GM18511 (cell line): Measurements from ENCODE around the gene KCNN3.

ENCODE experiments used
- ATAC-seq: cut with Tn5 transposase; IDR thresholded peaks from one replicate; pipeline ENCODE4 v1.9.1; 2021; ENCODE audit warnings: mild to moderate bottlenecking, moderate library complexity; ENCODE audit not compliant: unreplicated experiment

KCNN3 gene

GRCh38 chr1:154819628-154820590, 50.2 kb downstream of the KCNN3 start:
- no peak for ATAC-seq

- ATAC-seq: no peak
These were observed 51.2 kb downstream of the KCNN3 start for GRCh38 chr1:154818911-154819310.

DNA sequence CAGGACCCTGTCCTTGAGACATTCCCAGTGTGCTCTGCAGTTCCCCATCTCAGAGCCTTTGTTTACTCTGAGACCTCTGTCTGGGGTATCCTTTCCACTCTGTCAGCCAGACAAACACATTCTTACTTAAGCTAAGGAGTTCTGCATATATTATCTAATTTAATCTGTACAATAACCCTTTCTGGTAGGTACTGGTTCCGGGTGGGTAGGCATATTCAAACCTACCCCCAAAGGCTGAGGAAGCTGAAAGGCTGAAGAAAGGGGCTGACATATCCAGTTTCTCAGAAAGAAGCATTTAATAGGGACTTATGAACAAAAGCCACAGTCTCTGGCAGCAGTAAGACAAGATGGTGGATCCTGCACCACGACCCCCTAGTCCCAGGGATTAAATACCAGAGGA, 53.1 kb downstream of the KCNN3 start:
- ATAC-seq: no peak

GRCh38 chr1:154816369-154816768, 53.7 kb downstream of the KCNN3 start:
- ATAC-seq: no peak

DNA sequence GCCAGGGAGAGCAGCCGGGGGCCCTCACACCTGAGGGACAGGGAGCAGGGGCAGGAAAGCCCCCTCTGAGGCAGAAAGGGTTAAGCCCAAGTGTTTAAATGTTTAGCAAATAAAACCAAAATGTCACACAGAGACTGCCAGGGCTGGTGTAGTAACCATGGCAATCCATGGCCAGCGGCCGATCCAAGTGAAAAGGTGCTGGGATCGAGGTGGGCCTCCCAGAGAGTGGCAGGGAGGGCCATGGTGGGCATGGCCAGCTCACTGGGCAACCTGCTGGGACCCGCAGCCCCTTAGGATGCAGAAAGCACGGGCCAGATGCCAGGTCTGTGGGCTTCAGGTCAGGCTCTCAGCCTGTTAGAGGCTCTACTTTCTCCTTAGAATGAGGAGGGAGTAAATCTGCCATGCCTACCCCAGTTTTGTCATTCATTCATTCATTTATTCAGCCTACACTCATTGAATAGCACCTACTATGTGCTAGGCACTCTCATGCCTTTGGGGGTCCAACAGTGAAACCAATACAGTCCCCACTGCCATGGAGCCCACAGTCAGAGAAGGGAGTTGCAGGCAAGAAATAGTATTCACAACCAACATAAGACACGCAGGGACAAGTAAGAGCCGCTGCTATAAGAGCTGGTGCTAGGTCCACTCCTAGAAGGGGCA, 56.1 kb downstream of the KCNN3 start:
- ATAC-seq: no peak

- no peak for ATAC-seq
These were observed 56.7 kb downstream of the KCNN3 start for GRCh38 chr1:154813300-154813816.

- no peak for ATAC-seq
These were observed 57.2 kb downstream of the KCNN3 start for GRCh38 chr1:154812877-154813276.

GRCh38 chr1:154810571-154810970, 59.5 kb downstream of the KCNN3 start:
- no peak for ATAC-seq

DNA sequence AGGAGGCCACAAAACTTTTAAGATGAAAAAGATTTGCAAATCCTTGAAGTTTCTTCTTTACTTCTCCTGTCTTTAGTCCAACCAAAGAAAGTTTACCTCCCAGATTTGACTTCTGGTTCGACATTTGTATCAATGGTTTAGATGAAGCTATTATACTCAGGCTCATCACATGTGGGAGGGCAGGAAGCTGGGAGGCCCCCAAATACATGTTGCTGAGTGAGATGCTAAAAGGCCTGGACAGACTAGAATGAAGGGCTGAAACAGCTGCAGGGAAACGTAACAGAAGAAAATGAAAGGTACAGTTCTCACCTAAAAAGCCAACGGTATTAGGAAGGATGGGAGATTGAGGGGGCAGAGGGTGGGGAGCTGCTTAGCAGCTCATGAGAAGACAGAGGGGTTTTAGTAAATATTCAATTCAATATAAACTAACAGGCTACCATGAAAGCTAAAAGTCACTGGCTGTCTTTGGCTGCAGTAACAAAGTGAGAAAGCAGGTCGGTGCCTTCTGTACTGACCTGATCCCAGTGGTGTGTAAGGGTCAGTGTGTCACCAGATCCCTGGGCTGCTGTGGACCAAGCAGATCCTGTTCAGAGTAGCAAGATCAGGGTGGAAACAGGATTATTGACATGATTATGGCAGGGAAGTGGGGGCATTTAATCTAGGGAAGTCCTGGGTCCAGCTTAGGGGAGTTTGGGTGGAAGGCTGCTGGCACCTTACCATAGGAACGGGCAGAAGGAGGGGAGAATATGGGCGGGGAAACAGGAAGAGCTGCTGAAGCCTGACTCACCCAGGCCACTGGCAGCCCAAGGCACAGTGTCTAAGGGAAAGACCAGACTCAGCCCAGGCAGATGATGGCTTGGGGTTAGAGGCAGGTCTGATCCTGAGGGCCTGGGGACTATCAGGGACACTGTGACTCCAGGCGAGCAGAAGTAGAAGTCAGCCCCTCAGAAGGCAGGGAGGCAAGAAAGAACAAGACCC, 60.4 kb downstream of the KCNN3 start:
- ATAC-seq: no peak

DNA sequence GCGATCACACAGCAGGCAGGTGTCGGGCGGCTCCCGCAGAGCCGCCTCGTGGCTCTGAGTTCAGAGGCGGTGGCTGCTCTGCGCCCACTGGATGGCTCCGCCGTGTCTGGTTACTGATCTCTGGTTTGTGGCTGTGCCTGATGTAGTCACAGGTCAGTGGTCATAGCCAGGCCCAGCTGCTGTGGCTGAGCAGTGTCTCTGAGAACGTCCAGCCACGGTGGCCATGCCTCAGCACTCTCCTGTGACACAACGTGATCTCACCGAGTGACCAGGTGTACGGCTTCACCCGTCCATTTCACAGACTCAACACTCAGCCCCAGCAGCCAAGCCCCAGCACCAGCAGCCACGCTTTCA, 61.2 kb downstream of the KCNN3 start:
- ATAC-seq: no peak

DNA sequence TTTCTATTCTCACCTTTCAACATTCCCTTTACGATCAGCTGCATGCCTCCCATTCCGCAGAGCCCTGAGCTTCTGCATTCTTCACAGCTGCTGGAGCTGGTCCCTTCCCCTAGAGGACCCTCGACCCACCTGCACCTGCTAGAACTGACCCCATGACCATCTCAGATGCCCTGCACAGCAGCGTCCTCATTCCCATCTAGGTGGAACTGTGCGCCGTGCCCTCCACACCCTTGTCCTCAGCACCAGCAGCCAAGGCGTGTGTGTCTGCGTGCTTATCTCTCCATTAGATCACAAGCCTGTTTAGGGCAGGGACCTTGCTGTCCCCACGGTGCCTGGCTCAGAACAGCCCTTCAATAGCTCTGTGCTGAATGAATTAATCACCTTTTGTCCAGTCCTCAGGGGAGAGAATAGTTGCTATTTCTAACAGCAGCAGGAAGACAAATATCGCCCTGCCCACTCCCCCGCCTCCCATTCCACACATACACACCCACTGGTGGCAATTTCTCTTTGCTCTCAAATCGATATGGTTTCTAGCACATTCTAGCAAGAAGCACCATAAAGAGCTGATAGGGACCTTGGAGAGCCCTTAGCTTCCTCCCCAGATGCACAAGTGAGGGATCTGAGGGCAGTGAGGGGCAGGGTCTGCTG, 61.7 kb downstream of the KCNN3 start:
- no peak for ATAC-seq

DNA sequence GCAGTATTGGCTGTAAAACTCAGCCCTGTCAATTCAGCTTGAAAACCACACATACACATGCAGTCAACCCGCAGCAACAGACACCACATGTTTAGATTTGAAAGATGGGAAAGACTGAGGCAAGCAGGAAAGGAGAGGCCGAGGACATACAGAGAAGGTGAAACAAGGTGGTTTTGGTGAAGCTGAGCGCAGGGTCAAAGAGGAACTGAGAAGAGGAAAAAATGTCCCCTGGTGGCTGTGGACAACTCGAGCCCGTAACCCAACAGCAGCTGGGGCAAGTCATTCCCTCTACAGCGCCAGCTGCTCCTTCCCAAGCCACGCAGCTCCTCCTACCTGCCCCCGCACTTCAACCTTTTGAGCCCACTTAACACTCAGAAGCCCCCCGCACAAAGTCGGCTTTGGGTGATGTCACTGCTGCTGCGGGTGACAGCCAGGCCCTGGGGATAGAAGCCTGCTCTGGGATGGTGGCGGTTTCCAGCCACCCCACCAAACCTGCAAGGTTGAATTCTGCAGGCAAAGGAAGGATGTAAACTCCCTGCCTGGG, 63.0 kb downstream of the KCNN3 start:
- peak; percentile 78 for ATAC-seq

DNA sequence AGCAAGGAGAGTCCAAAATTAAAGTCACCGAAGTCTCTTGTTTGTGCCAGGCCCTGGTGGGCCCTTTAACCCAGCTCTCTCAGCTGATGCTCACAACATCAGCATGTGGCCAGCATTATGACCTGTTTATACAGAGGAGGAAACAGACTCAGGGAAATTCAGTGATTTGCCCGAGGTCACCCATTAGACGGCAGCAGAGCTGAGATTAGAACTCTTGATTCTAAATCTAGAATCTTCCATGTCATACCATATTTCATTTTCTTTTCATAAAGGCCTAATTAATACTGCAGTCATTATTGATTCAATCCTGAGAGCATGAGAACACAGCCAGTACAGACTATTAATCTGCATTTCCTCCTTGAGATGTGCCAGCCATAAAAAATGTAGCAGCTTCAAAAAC, 63.7 kb downstream of the KCNN3 start:
- ATAC-seq: no peak

GRCh38 chr1:154802982-154803920, 66.8 kb downstream of the KCNN3 start:
- ATAC-seq: no peak

GRCh38 chr1:154802336-154802969, 67.6 kb downstream of the KCNN3 start:
- ATAC-seq: no peak

- no peak for ATAC-seq
These were observed 68.7 kb downstream of the KCNN3 start for GRCh38 chr1:154801234-154802011.

GRCh38 chr1:154799188-154799587, 70.9 kb downstream of the KCNN3 start:
- no peak for ATAC-seq

- ATAC-seq: no peak
These were observed 71.4 kb downstream of the KCNN3 start for GRCh38 chr1:154798645-154799044.
